GM23338 (cell line): ENCODE measurements around the gene HPGD. TPM values are rescaled to one million over a fixed set of nuclear protein-coding genes. Genes with fewer than 3 reads are reported as not detected.

Experiments used
- ATAC-seq: fragments of 200-7000 bp; cut with Tn5 transposase; 3 replicates; pipeline ENCODE4 v1.9.1; 2020
- DNase-seq: peaks from one replicate; pipeline ENCODE4 v3.0.0-alpha.2; 2015; ENCODE audit warnings: low spot score
- H2AFZ ChIP-seq: fragments of 200-600 bp; sonication (generic); 2 replicates; pipeline ENCODE4 v1.8.0; 2016; ENCODE audit warnings: antibody characterized with exemption, mild to moderate bottlenecking, moderate library complexity
- H3F3A ChIP-seq: fragments of 200-600 bp; sonication (generic); replicated peaks from 2 replicates; pipeline ENCODE4 v1.8.0; 2017; ENCODE audit warnings: antibody characterized with exemption, mixed run types, low read depth
- H3K27ac ChIP-seq: fragments of 200-600 bp; sonication (generic); 2 replicates; pipeline ENCODE4 v1.6.1; 2016; ENCODE audit warnings: low read depth
- H3K27me3 ChIP-seq: fragments of 200-600 bp; sonication (generic); 2 replicates; pipeline ENCODE4 v1.8.0; 2016; ENCODE audit warnings: mild to moderate bottlenecking, mixed run types, moderate library complexity; ENCODE audit not compliant: insufficient read depth
- H3K36me3 ChIP-seq: fragments of 200-600 bp; sonication (generic); 2 replicates; pipeline ENCODE4 v1.8.0; 2016; ENCODE audit warnings: mild to moderate bottlenecking; ENCODE audit not compliant: insufficient read depth
- H3K4me1 ChIP-seq: fragments of 200-600 bp; sonication (generic); 2 replicates; pipeline ENCODE4 v1.8.0; 2016; ENCODE audit warnings: mild to moderate bottlenecking, moderate library complexity; ENCODE audit not compliant: insufficient read depth
- H3K4me2 ChIP-seq: fragments of 200-600 bp; sonication (generic); 2 replicates; pipeline ENCODE4 v1.7.1; 2017; ENCODE audit warnings: mixed run types
- H3K4me3 ChIP-seq: fragments of 200-600 bp; sonication (generic); 2 replicates; pipeline ENCODE4 v1.6.1; 2016; ENCODE audit warnings: mixed run types
- H3K79me2 ChIP-seq: fragments of 200-600 bp; sonication (generic); replicated peaks from 2 replicates; pipeline ENCODE4 v1.8.0; 2017; ENCODE audit warnings: mild to moderate bottlenecking; ENCODE audit not compliant: insufficient read depth
- H3K9me2 ChIP-seq: fragments of 200-600 bp; sonication (generic); 2 replicates; pipeline ENCODE4 v1.8.0; 2017; ENCODE audit not compliant: insufficient read depth
- H4K20me1 ChIP-seq: fragments of 200-600 bp; sonication (generic); replicated peaks from 2 replicates; pipeline ENCODE4 v1.8.0; 2017; ENCODE audit warnings: mild to moderate bottlenecking; ENCODE audit not compliant: insufficient read depth
- H3K27ac Mint-ChIP-seq: 2 replicates; pipeline ENCODE4 v1.8.0; 2020; ENCODE audit warnings: inconsistent platforms, mild to moderate bottlenecking, moderate library complexity, mixed read lengths
- H3K27me3 Mint-ChIP-seq: 3 replicates; pipeline ENCODE4 v1.8.0; 2022; ENCODE audit warnings: low read depth, mild to moderate bottlenecking, moderate library complexity, mixed read lengths, inconsistent platforms; ENCODE audit not compliant: insufficient read depth, poor library complexity
- H3K36me3 Mint-ChIP-seq: 3 replicates; pipeline ENCODE4 v1.8.0; 2021; ENCODE audit warnings: low read depth, mild to moderate bottlenecking, inconsistent platforms, moderate library complexity, mixed read lengths
- H3K4me1 Mint-ChIP-seq: 3 replicates; pipeline ENCODE4 v1.8.0; 2020; ENCODE audit warnings: mild to moderate bottlenecking, inconsistent platforms, mixed read lengths
- H3K4me3 Mint-ChIP-seq: 3 replicates; pipeline ENCODE4 v1.8.0; 2021; ENCODE audit warnings: moderate library complexity, mild to moderate bottlenecking, inconsistent platforms, mixed read lengths
- H3K9me3 Mint-ChIP-seq: 3 replicates; pipeline ENCODE4 v1.8.0; 2020; ENCODE audit warnings: moderate library complexity, mild to moderate bottlenecking, inconsistent platforms, mixed read lengths
- CREB1 ChIP-seq: fragments of 250-450 bp; sonication (Bioruptor Pico); IDR thresholded peaks from 2 replicates; pipeline ENCODE4 v1.5.0; 2020; ENCODE audit warnings: low read depth, mild to moderate bottlenecking, moderate library complexity
- ETS1 ChIP-seq: IDR thresholded peaks from 2 replicates; pipeline ENCODE4 v1.6.1; 2016; ENCODE audit warnings: antibody characterized with exemption
- EZH2 ChIP-seq: fragments of 200-600 bp; sonication (generic); IDR thresholded peaks from one replicate; pipeline ENCODE4 v1.8.0; 2017; ENCODE audit warnings: antibody characterized with exemption, mild to moderate bottlenecking, low read depth; ENCODE audit not compliant: unreplicated experiment
- EZH2phosphoT487 ChIP-seq: fragments of 200-600 bp; sonication (generic); IDR thresholded peaks from one replicate; pipeline ENCODE4 v1.8.1; 2018; ENCODE audit warnings: antibody characterized with exemption; ENCODE audit not compliant: unreplicated experiment
- JUNB ChIP-seq: IDR thresholded peaks from one replicate; pipeline ENCODE4 v1.6.1; 2016; ENCODE audit warnings: antibody characterized with exemption; ENCODE audit not compliant: unreplicated experiment
- NANOG ChIP-seq: IDR thresholded peaks from 2 replicates; pipeline ENCODE4 v1.6.1; 2016; ENCODE audit warnings: antibody characterized with exemption, borderline replicate concordance
- ZNF114 ChIP-seq: fragments of 250-450 bp; sonication (Bioruptor Pico); IDR thresholded peaks from 2 replicates; pipeline ENCODE4 v1.5.0; 2020; ENCODE audit warnings: mild to moderate bottlenecking, moderate library complexity
- polyA plus RNA-seq: library from polyadenylated mRNA; unstranded; fragments of >200 nt; fragmentation: Nextera tagmentation; extraction: Ambion mirVana; gene quantifications from 2 replicates; pipeline ENCODE4 v1.2.1, GENCODE V29; 2016
- total RNA-seq: library from RNA; depleted of rRNA; stranded (reverse); fragments of >200 nt; shearing (Covaris generic); gene quantifications from 2 replicates; pipeline ENCODE4 v1.2.3, GENCODE V29; 2014
- TF ChIP-seq, protein P1 (sequence below): fragments of 250-450 bp; sonication (Bioruptor Pico); IDR thresholded peaks from 2 replicates; pipeline ENCODE4 v1.5.0; 2020; ENCODE audit warnings: mild to moderate bottlenecking, moderate library complexity

Gene HPGD
- total and polyA plus RNA-seq, 2 experiments from 2014 or later = 5.6 to 9.1 TPM

DNA sequence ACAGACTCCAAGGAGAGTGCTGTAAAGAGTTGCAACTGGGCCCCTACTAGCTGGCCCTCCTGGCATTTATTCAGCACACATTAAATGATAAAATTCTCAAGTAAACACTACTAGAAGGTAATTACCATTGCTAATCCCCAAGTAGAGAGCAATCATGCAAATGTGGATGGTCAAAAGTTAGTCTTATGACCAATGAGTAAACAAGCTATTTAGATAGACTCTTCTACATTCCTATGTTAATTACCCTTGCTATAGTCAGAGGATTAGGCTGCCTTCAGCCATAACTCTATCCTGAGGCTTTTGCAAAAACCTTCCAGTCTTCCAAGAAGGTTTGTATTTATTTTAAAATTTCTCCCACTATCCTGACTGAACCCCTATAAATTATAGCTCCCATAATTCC is 28.3 kb upstream of the HPGD start:
- DNase-seq = peak; percentile 31
- H3K36me3 ChIP-seq = peaks cover 6% of the 10 kb centered on the region; the same call in 1 of the 2 replicates
- H3K36me3 Mint-ChIP-seq = peaks cover 36% of the 10 kb centered on the region
- H3K27ac Mint-ChIP-seq = peak overlapping the region; percentile 67; the same call in 1 of the 2 replicates
- H3K9me3 Mint-ChIP-seq = peaks cover 35% of the 10 kb centered on the region
- no peaks in the 10 kb centered on the region for H3K79me2 ChIP-seq
- H3K4me1 ChIP-seq = no peaks in the 10 kb centered on the region
- H3K4me1 Mint-ChIP-seq = peaks cover 10% of the 10 kb centered on the region
- peaks cover 1% of the 10 kb centered on the region for H3K27me3 Mint-ChIP-seq
- H3K9me2 ChIP-seq = peaks cover 15% of the 10 kb centered on the region; the same call in 1 of the 2 replicates
- no peak for TF ChIP-seq ZNF114 (CRISPR knock-in tag)
- no peak for TF ChIP-seq CREB1 (CRISPR knock-in tag)
- no peak for TF ChIP-seq JUNB
- peak; percentile 24; the same call in 1 of the 2 replicates for TF ChIP-seq NANOG
- TF ChIP-seq, protein P1, sequence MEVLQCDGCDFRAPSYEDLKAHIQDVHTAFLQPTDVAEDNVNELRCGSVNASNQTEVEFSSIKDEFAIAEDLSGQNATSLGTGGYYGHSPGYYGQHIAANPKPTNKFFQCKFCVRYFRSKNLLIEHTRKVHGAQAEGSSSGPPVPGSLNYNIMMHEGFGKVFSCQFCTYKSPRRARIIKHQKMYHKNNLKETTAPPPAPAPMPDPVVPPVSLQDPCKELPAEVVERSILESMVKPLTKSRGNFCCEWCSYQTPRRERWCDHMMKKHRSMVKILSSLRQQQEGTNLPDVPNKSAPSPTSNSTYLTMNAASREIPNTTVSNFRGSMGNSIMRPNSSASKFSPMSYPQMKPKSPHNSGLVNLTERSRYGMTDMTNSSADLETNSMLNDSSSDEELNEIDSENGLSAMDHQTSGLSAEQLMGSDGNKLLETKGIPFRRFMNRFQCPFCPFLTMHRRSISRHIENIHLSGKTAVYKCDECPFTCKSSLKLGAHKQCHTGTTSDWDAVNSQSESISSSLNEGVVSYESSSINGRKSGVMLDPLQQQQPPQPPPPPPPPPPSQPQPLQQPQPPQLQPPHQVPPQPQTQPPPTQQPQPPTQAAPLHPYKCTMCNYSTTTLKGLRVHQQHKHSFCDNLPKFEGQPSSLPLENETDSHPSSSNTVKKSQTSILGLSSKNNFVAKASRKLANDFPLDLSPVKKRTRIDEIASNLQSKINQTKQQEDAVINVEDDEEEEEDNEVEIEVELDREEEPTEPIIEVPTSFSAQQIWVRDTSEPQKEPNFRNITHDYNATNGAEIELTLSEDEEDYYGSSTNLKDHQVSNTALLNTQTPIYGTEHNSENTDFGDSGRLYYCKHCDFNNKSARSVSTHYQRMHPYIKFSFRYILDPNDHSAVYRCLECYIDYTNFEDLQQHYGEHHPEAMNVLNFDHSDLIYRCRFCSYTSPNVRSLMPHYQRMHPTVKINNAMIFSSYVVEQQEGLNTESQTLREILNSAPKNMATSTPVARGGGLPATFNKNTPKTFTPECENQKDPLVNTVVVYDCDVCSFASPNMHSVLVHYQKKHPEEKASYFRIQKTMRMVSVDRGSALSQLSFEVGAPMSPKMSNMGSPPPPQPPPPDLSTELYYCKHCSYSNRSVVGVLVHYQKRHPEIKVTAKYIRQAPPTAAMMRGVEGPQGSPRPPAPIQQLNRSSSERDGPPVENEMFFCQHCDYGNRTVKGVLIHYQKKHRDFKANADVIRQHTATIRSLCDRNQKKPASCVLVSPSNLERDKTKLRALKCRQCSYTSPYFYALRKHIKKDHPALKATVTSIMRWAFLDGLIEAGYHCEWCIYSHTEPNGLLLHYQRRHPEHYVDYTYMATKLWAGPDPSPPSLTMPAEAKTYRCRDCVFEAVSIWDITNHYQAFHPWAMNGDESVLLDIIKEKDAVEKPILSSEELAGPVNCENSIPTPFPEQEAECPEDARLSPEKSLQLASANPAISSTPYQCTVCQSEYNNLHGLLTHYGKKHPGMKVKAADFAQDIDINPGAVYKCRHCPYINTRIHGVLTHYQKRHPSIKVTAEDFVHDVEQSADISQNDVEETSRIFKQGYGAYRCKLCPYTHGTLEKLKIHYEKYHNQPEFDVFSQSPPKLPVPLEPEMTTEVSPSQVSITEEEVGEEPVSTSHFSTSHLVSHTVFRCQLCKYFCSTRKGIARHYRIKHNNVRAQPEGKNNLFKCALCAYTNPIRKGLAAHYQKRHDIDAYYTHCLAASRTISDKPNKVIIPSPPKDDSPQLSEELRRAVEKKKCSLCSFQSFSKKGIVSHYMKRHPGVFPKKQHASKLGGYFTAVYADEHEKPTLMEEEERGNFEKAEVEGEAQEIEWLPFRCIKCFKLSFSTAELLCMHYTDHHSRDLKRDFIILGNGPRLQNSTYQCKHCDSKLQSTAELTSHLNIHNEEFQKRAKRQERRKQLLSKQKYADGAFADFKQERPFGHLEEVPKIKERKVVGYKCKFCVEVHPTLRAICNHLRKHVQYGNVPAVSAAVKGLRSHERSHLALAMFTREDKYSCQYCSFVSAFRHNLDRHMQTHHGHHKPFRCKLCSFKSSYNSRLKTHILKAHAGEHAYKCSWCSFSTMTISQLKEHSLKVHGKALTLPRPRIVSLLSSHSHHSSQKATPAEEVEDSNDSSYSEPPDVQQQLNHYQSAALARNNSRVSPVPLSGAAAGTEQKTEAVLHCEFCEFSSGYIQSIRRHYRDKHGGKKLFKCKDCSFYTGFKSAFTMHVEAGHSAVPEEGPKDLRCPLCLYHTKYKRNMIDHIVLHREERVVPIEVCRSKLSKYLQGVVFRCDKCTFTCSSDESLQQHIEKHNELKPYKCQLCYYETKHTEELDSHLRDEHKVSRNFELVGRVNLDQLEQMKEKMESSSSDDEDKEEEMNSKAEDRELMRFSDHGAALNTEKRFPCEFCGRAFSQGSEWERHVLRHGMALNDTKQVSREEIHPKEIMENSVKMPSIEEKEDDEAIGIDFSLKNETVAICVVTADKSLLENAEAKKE (CRISPR knock-in tag) = no peak
- TF ChIP-seq ETS1 = no peak
- no peak for TF ChIP-seq EZH2phosphoT487
- TF ChIP-seq EZH2 = no peak
- no peak overlapping the region for H3K27ac ChIP-seq
- H3K27me3 ChIP-seq = no peaks in the 10 kb centered on the region
- H3K4me2 ChIP-seq = no peak overlapping the region
- no peak overlapping the region for H2AFZ ChIP-seq
- H4K20me1 ChIP-seq = no peaks in the 10 kb centered on the region
- H3K4me3 Mint-ChIP-seq = no peak overlapping the region
- H3F3A ChIP-seq = no peaks in the 10 kb centered on the region
- peak; percentile 38; the same call in 1 of the 3 replicates for ATAC-seq
- no peak overlapping the region for H3K4me3 ChIP-seq
